ENCODE results near the gene KLHL40.
A peak's percentile ranks its signal among the peaks of the same experiment; 100 is the strongest.

KLHL40 gene

GRCh38 chr3:42685363-42685881 is at the start of gene KLHL40:
TSS of gene KLHL40 (plus strand) at chr3:42685537. CDS start at chr3:42685619, 82 bp downstream.
- DNase-seq, result peak; percentile 62

GRCh38 chr3:42637001-42637400 is 48.3 kb upstream of the KLHL40 start:
- no peak for DNase-seq

- no peak for DNase-seq
Observed at GRCh38 chr3:42638339-42638842, 46.9 kb upstream of the KLHL40 start.

- DNase-seq, result no peak
Observed at GRCh38 chr3:42639192-42639591, 46.1 kb upstream of the KLHL40 start.

GRCh38 chr3:42640129-42640528 is 45.2 kb upstream of the KLHL40 start:
- no peak for DNase-seq

- no peak for DNase-seq
Observed at GRCh38 chr3:42640771-42641370, 44.5 kb upstream of the KLHL40 start.

- no peak for DNase-seq
Observed at GRCh38 chr3:42647821-42648459, 37.4 kb upstream of the KLHL40 start.

- DNase-seq, result no peak
Observed at GRCh38 chr3:42649006-42649405, 36.3 kb upstream of the KLHL40 start.

- DNase-seq, result no peak
Observed at GRCh38 chr3:42649783-42650182, 35.6 kb upstream of the KLHL40 start.

GRCh38 chr3:42651248-42652091 is 33.9 kb upstream of the KLHL40 start:
- peak; percentile 17 for DNase-seq

GRCh38 chr3:42652251-42652610 is 33.1 kb upstream of the KLHL40 start:
- DNase-seq, result peak; percentile 52

- peak; percentile 50 for DNase-seq
Observed at GRCh38 chr3:42652611-42653302, 32.6 kb upstream of the KLHL40 start.

- no peak for DNase-seq
Observed at GRCh38 chr3:42653303-42653559, 32.1 kb upstream of the KLHL40 start.

GRCh38 chr3:42653560-42654330 is 31.6 kb upstream of the KLHL40 start, which contains the start of gene ZBTB47:
TSS of gene ZBTB47 (plus strand) at chr3:42653697. CDS start at chr3:42658356, 4,659 bp downstream.
- peak; percentile 55 for DNase-seq

GRCh38 chr3:42654331-42655201 is 30.8 kb upstream of the KLHL40 start:
- DNase-seq, result peak; percentile 81

- DNase-seq, result peak; percentile 71
Observed at GRCh38 chr3:42655331-42655888, 29.9 kb upstream of the KLHL40 start.

GRCh38 chr3:42655980-42656679 is 29.2 kb upstream of the KLHL40 start:
- peak; percentile 18 for DNase-seq

GRCh38 chr3:42656680-42657610 is 28.4 kb upstream of the KLHL40 start:
- no peak for DNase-seq

- DNase-seq, result no peak
Observed at GRCh38 chr3:42657675-42658074, 27.7 kb upstream of the KLHL40 start.

Data from right hindlimb (tissue), 1 donor.